Chondrocyte (in vitro differentiated cells): ENCODE measurements around the gene NXPE2. TPM values are rescaled to one million over a fixed set of nuclear protein-coding genes. Genes with fewer than 3 reads are reported as not detected.

Experiments
- DNase-seq: peaks from one replicate; pipeline ENCODE4 v3.0.0; 2021; ENCODE audit warnings: mixed read lengths, low spot score
- H3K27ac Mint-ChIP-seq: one replicate; pipeline ENCODE4 v1.8.0; 2021; ENCODE audit warnings: mild to moderate bottlenecking, moderate library complexity, mixed read lengths; ENCODE audit not compliant: unreplicated experiment
- H3K27me3 Mint-ChIP-seq: 2 replicates; pipeline ENCODE4 v1.8.0; 2021; ENCODE audit warnings: low read depth, mixed read lengths
- H3K36me3 Mint-ChIP-seq: 2 replicates; pipeline ENCODE4 v1.8.0; 2021; ENCODE audit warnings: low read depth, mixed read lengths
- H3K4me1 Mint-ChIP-seq: 2 replicates; pipeline ENCODE4 v1.8.0; 2021; ENCODE audit warnings: low read depth, mild to moderate bottlenecking, mixed read lengths
- H3K4me3 Mint-ChIP-seq: one replicate; pipeline ENCODE4 v1.8.0; 2021; ENCODE audit warnings: mild to moderate bottlenecking, moderate library complexity, mixed read lengths; ENCODE audit not compliant: unreplicated experiment
- H3K9me3 Mint-ChIP-seq: 2 replicates; pipeline ENCODE4 v1.8.0; 2021; ENCODE audit warnings: low read depth, mixed read lengths
- total RNA-seq: library from RNA; stranded (reverse); gene quantifications from 3 replicates; pipeline ENCODE4 v1.2.1, GENCODE V29; 2021
- TF ChIP-seq, protein P1 (sequence below): fragments of 200-600 bp; sonication (generic); IDR thresholded peaks from 2 replicates; pipeline ENCODE4 v1.5.0; 2021; ENCODE audit warnings: antibody characterized with exemption, mild to moderate bottlenecking, moderate library complexity

NXPE2 gene
- total RNA-seq, 1 donor from 2014 or later = not detected

GRCh38 chr11:114664641-114665040 is 13.7 kb upstream of the NXPE2 start:
- no peaks in the 10 kb centered on the region for H3K9me3 Mint-ChIP-seq
- H3K4me1 Mint-ChIP-seq = no peaks in the 10 kb centered on the region
- no peak for DNase-seq
- H3K27ac Mint-ChIP-seq = no peak overlapping the region
- peaks cover 9% of the 10 kb centered on the region for H3K27me3 Mint-ChIP-seq
- TF ChIP-seq, protein P1, sequence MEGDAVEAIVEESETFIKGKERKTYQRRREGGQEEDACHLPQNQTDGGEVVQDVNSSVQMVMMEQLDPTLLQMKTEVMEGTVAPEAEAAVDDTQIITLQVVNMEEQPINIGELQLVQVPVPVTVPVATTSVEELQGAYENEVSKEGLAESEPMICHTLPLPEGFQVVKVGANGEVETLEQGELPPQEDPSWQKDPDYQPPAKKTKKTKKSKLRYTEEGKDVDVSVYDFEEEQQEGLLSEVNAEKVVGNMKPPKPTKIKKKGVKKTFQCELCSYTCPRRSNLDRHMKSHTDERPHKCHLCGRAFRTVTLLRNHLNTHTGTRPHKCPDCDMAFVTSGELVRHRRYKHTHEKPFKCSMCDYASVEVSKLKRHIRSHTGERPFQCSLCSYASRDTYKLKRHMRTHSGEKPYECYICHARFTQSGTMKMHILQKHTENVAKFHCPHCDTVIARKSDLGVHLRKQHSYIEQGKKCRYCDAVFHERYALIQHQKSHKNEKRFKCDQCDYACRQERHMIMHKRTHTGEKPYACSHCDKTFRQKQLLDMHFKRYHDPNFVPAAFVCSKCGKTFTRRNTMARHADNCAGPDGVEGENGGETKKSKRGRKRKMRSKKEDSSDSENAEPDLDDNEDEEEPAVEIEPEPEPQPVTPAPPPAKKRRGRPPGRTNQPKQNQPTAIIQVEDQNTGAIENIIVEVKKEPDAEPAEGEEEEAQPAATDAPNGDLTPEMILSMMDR = no peak
- no peak overlapping the region for H3K4me3 Mint-ChIP-seq
- no peaks in the 10 kb centered on the region for H3K36me3 Mint-ChIP-seq

DNA sequence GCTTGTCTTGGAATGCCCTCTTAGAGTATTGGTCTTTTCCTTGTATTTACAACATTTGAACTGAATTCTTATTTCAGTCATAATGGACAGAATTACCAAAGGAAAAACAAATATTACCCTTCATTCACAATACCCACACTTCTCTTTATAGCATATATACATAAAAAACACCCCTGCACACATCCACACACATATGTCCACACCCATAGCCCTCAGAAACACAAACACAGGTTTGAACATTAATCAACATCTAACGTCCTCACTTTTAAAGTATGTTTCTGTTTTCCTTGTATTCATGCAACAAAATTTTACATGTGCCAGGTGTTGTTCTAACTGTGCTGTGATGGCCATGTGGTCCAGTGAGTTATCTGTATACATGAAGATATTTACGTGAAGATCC is 11.6 kb upstream of the NXPE2 start:
- peaks cover 5% of the 10 kb centered on the region for H3K27me3 Mint-ChIP-seq
- peaks cover 9% of the 10 kb centered on the region for H3K9me3 Mint-ChIP-seq
- no peak for DNase-seq
- no peak overlapping the region for H3K27ac Mint-ChIP-seq
- TF ChIP-seq, protein P1 = no peak
- H3K4me3 Mint-ChIP-seq = no peak overlapping the region
- H3K4me1 Mint-ChIP-seq = no peaks in the 10 kb centered on the region
- peaks cover 3% of the 10 kb centered on the region for H3K36me3 Mint-ChIP-seq

GRCh38 chr11:114668109-114668508 is 10.2 kb upstream of the NXPE2 start:
- no peak overlapping the region for H3K4me3 Mint-ChIP-seq
- H3K9me3 Mint-ChIP-seq = peaks cover 11% of the 10 kb centered on the region
- peaks cover 5% of the 10 kb centered on the region for H3K27me3 Mint-ChIP-seq
- no peaks in the 10 kb centered on the region for H3K4me1 Mint-ChIP-seq
- H3K27ac Mint-ChIP-seq = no peak overlapping the region
- no peak for DNase-seq
- peaks cover 3% of the 10 kb centered on the region for H3K36me3 Mint-ChIP-seq
- TF ChIP-seq, protein P1 = no peak

DNA sequence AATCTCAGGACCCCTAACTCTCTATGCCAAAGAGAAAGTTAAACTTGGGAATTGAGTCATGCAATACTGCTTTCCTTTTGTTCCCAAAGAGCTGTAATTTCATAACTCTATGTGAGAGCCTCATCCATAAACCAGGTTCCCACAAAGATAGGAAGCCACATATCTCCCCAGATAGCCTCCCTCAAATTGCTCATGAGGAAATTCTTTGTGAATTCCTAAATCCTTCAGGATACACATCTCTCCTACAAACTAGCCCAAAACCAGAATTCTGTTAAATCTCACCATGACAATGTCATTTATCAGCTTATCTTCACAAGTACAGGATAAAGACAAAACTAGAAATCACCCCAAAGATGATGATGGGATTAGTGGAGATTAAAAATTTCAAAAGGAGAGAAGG is 4.7 kb upstream of the NXPE2 start:
- no peak for DNase-seq
- H3K9me3 Mint-ChIP-seq = peaks cover 17% of the 10 kb centered on the region
- peaks cover 3% of the 10 kb centered on the region for H3K36me3 Mint-ChIP-seq
- H3K4me3 Mint-ChIP-seq = no peak overlapping the region
- no peaks in the 10 kb centered on the region for H3K4me1 Mint-ChIP-seq
- TF ChIP-seq, protein P1 = no peak
- no peaks in the 10 kb centered on the region for H3K27me3 Mint-ChIP-seq
- no peak overlapping the region for H3K27ac Mint-ChIP-seq

DNA sequence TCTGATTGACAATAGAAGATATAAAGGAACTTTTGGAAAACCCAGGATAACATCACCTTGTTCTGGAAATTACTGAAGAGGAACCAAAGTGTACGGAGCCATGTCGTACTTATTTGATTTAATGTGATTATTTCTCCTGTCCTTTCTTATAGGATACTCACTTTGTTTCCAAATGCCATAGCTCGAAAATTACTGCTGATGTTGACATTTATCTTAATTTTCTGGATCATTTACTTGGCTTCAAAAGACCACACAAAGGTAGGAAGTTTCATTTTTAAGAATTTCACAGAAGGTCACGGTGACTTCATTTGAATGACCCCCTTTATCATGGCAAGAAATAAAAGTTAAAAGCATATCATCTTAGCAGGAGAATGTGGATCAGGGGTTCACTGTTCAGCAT is 1.2 kb downstream of the NXPE2 start:
- H3K4me1 Mint-ChIP-seq = no peaks in the 10 kb centered on the region
- DNase-seq = no peak
- no peaks in the 10 kb centered on the region for H3K27me3 Mint-ChIP-seq
- peaks cover 3% of the 10 kb centered on the region for H3K36me3 Mint-ChIP-seq
- H3K4me3 Mint-ChIP-seq = no peak overlapping the region
- H3K9me3 Mint-ChIP-seq = peaks cover 14% of the 10 kb centered on the region
- H3K27ac Mint-ChIP-seq = no peak overlapping the region
- TF ChIP-seq, protein P1 = no peak
